ENCODE results near the gene RTN4IP1.
"Not testable (repeated sequence)": the region's sequence is repeated elsewhere in the genome, so short reads cannot be mapped to it uniquely, and the experiment has no call there.

RTN4IP1 gene

DNA sequence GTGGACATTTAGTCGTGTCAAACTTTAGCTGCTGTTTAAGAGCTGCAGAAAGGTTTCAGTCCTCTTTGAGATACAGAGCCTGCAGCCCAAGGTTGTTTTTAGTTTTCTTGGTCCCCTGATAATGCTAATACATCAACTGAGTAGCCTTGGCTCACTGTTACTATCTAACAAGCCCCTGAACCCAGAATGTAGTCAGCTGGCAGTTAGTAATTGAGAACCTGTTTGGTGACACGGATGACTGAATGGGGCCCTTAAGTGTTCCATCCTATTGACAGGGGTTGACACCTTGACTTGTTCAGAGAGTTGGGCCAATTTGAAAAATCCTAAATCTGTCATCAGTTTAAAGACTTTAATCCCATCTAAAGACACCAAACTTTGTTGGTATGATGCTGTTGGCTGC, 2.8 kb downstream of the RTN4IP1 start:
- no peak for DNase-seq

DNA sequence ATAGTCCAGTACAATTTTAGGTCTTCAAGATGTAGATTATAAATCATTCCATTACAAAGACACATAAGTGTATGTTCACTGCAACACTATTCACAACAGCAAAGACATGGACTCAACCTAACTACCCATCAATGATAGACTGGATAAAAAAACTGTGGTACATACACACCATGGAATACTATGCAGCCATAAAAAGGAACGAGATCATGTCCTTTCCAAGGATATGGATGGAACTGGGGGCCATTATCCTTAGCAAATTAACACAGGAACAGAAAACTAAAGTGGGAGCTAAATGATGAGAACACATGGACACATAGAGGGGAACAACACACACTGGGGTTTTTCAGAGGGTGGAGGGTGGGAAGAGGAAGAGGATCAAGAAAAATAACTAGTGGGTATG, 6.3 kb downstream of the RTN4IP1 start:
- DNase-seq, result no peak

GRCh38 chr6:106622412-106622811, 6.9 kb downstream of the RTN4IP1 start:
- DNase-seq, result no peak

- DNase-seq, result peak; percentile 68
Measured at GRCh38 chr6:106620931-106621672, 8.2 kb downstream of the RTN4IP1 start.

- no peak for DNase-seq
Measured at GRCh38 chr6:106619223-106619622, 10.1 kb downstream of the RTN4IP1 start.

GRCh38 chr6:106618324-106618723, 11.0 kb downstream of the RTN4IP1 start:
- no peak for DNase-seq

DNA sequence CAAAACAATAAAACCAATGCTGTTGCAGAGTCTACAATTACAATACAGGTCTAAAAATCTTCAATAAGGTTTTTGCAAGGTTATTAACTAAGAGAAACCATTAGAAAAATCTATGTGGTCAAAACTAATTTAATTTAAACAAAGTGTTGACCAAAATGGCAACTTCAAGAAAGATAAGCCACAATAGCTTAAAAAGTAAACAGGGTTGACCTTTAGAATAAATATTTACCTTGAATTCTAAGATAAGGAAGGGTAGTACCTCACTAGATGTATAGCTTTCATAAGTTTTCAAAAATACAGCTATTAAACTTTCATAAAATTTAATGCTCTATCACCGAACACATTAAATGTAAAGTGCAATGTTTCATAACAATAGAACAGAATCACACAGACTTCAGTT, 11.4 kb downstream of the RTN4IP1 start:
- DNase-seq, result no peak

DNA sequence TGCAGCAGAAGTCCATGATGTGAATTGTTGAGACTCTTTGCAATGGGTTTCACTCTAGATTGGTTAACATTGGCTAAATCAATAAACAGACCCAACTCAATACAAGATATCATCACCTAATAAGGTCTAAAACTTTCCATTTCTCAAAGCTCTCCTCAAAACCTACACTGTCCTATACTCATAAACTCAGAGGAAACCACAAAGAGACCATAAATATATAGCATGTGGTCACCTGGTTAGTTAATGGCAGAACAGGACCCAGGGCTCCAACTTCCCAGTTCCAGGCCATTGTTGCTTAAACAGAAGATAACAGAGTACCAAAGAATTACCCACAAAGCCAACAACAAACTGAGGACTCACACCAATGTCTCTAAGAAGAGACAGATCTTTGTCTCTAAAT, 12.0 kb downstream of the RTN4IP1 start:
- no peak for DNase-seq

DNA sequence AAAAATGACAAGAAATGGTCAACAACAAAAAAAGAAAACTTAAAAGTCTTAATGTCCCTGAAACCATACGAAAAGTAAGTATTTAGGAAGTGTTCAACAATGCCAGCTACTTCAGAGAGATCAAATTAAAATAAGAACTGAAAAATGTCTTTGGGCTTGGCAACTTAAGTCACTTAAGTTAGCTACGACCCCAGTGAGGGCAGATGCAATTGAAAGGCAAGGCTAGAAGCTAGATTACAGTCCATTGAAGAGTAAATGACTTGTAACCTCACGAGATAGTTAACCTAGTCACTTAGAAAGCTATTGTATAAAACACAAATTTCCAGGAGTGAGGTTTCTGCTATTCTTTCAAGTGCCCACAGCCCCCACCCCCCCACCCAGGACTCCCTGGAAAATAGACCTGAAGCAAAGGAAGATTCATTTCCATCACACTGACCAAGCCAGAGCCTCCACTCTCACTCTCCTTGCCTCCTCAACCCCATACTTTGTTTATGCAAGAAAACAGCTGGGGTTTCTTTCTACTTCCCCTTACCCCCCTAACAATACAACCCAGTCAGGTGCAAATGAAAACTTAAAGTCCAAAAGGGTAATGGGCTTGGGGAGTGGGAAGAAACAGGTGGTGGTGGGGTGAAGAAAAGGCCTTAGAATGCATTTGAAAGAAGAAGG, 14.6 kb downstream of the RTN4IP1 start:
- no peak for DNase-seq

DNA sequence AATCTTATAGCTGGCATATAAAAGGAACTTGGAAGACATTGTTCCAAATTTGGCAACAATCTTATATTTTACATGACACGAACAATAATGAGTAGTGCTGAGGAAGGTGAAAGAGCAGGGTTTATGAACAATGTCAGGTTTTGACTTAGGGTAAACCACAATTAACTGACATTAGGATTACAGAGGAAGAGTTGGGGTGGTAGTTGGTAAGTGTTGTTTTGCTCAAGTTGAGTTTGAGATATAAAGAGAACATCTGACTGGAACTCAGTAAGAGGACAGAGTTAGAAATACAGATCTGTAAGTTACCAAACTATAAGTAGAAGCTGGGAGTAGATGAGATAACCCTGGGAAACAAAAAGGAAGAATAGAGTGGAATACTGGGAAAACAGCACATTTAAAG, 15.1 kb downstream of the RTN4IP1 start:
- DNase-seq, result no peak

DNA sequence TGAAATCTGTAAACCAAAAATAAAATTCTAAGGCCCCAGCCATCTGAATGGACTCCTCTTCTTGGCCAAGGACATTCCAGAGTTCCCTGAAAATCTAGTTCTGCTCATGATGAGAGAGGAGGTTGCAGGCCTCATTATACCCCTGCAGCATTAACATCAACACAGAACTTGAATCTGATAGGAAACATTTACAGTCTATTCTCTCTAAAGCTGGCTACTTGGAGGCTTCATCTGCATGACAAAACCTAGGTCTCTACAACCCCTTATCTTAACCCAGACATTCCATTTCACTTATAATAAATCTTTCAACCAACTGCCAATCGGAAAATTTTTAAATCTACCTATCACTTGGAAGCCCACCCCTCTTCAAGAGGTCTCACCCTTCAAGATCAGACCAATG, 15.7 kb downstream of the RTN4IP1 start:
- DNase-seq, result no peak

DNA sequence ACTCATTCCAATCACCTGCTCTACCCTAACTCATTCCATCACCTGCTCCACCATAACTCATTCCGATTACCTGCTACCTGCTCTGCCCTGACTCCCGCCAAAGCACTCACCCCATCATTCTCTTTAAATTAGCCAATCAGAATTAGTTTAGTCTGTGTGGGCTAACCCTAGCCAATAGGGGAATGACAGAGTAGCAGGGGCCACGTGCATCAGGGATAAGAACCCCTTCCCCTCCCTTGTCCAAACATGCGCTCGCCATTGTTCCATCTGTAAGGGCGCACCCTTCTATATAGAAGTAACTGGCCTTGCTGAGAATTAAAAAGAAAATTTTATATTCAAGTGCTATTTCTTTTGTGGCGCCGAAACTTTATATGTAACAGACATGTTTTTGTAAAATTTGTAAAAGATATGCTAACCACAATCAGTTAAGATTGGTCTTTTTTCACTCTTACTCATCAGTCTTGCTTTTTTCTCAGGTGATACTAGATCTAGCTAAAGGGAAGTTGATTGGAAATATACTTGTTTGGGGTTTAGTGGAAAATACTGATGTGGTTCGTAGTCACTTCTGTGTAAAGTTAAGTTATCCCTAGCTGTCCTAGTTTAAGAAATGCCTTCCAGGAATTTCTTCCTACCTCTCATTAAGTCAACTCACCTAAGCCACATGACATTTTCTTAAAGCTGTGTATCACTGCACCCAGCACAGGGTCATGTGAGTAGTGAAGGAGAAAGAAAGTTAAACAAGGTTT, 16.5 kb downstream of the RTN4IP1 start:
- no peak for DNase-seq

GRCh38 chr6:106611030-106611429, 18.3 kb downstream of the RTN4IP1 start:
- DNase-seq, result no peak

- no peak for DNase-seq
Measured at GRCh38 chr6:106609699-106610098, 19.6 kb downstream of the RTN4IP1 start.

GRCh38 chr6:106608080-106608668, 21.1 kb downstream of the RTN4IP1 start:
- peak; percentile 46 for DNase-seq

- DNase-seq, result peak; percentile 49
Measured at GRCh38 chr6:106600329-106600728, 29.0 kb downstream of the RTN4IP1 start.

GRCh38 chr6:106599440-106599839, 29.9 kb downstream of the RTN4IP1 start:
- no peak for DNase-seq

GRCh38 chr6:106591111-106591825, 38.0 kb downstream of the RTN4IP1 start:
- peak; percentile 79 for DNase-seq

DNA sequence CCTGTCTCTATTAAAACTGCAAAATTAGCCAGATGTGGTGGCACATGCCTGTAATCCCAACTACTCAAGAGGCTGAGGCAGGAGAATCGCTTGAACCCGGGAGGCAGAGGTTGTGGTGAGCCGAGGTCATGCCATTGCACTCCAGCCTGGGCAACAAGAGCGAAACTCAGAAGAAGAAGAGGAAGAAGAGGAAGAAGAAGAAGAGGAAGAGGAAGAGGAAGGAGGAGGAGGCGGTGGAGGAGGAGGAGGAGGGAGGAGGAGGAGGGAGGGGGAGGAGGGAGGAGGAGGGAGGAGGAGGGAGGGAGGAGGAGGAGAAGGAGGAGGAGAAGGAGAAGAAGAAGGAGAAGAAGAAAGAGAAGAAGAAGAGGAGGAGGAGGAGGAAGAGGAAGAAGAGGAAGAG, 40.4 kb downstream of the RTN4IP1 start:
- not testable (repeated sequence) for DNase-seq

DNA sequence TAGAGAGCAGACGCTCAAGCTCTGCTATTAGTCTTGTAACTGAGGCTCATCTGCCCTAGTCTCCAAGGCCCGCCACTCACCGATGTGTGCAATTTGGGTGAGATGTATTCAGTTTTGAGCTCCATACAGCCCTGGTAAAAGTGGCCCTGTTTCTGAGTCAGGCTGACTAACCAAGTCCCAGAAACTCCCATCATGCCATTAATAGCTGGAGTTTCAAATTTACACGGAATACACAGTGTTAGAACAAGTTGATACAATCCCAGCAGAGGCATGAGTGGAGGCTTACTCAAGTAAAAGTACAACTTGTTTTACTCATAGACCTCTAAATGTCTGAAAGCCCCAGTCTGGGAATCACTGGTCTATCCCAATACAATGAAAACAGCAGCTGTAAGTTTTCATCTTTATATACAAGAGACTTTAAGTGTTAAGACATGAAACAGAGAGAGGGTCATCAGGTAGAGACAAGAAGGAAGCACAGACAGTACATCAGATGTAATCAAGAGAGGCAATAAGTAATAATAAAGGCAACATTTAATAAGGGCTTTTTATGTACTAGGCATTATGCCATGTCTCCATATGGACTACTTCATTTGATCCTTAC, 42.4 kb downstream of the RTN4IP1 start:
- no peak for DNase-seq

DNA sequence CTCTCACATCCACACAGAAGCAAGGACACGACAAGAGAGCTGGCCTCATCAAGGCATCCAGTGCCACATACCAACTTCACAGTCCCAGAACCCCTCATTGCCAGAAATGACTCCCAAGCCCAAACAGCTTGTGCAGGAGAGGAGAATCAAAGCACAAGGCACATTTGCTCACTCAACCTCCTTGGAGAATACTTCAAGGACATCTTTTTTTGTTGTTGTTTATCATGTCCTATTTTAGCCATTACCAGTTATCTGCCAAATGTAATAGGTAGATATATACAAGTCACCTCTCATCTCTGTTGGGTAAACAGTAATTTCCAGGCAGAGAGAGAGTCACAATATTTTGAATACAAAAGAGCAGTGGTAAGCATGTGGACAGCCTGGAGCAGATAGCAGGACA, 47.8 kb downstream of the RTN4IP1 start:
- no peak for DNase-seq

- DNase-seq, result no peak
Measured at GRCh38 chr6:106579281-106579680, 50.0 kb downstream of the RTN4IP1 start.

Data from fibroblast of skin of right quadriceps (primary cell).